Measurements from ENCODE around the gene ARHGAP27.

Gene ARHGAP27

GRCh38 chr17:45430738-45431530, 1.7 kb downstream of the ARHGAP27 start:
- DNase-seq (ENCODE audit: low read depth in 2 of 2) = no peak

- DNase-seq (ENCODE audit: low read depth in 2 of 2) = no peak
Measured at GRCh38 chr17:45430006-45430737, 2.5 kb downstream of the ARHGAP27 start.

- DNase-seq (ENCODE audit: low read depth in 2 of 2) = no peak
Measured at GRCh38 chr17:45429339-45430005, 3.2 kb downstream of the ARHGAP27 start.

- no peak for DNase-seq (ENCODE audit: low read depth in 2 of 2)
Measured at GRCh38 chr17:45428931-45429338, 3.7 kb downstream of the ARHGAP27 start.

- peak; percentile 57 to 68 for DNase-seq (ENCODE audit: low read depth in 2 of 2)
Measured at GRCh38 chr17:45428050-45428617, 4.5 kb downstream of the ARHGAP27 start.

- DNase-seq (ENCODE audit: low read depth in 2 of 2) = no peak
Measured at GRCh38 chr17:45427181-45427835, 5.4 kb downstream of the ARHGAP27 start.

DNA sequence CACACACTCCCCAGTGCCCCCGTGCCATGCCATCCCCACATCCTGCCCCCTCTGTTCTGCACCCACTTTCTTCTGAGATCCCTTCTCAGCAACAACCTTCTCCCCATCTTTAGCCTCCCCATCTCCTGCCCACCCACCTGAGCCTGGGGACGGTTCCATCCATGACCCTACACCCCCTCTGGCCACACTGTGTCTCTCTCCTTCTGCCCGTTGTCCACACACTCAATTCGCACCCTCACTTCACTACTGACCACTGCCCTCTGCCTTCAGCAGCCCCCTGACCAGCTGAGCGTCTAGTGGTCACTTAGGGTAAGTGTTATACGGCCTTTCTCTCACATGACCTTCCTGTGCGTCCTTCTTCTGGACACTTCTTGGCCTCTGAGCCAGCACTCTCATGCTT, 6.1 kb downstream of the ARHGAP27 start:
- DNase-seq (ENCODE audit: low read depth in 2 of 2) = no peak

DNA sequence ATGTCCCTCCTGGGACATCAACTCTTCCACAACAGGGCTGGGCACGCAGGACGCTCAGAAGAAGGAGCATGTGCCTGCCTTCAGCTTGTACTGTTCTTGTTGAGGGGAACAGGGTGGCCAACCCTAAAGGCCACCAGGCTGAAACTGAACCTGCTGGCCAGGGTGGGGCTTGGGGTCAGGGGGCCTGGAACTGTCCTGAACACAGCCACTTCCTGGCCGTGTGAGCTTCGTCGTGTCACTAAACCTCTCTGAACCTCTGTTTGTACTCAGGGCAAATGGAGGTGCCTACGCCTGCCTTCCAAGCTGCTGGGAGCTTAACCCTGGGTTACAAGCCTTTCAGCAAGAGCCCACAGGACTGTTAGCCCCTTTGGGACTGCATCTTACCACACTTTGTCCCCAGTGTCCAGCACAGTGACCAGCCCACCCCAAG, 6.7 kb downstream of the ARHGAP27 start:
- no peak for DNase-seq (ENCODE audit: low read depth in 2 of 2)

DNA sequence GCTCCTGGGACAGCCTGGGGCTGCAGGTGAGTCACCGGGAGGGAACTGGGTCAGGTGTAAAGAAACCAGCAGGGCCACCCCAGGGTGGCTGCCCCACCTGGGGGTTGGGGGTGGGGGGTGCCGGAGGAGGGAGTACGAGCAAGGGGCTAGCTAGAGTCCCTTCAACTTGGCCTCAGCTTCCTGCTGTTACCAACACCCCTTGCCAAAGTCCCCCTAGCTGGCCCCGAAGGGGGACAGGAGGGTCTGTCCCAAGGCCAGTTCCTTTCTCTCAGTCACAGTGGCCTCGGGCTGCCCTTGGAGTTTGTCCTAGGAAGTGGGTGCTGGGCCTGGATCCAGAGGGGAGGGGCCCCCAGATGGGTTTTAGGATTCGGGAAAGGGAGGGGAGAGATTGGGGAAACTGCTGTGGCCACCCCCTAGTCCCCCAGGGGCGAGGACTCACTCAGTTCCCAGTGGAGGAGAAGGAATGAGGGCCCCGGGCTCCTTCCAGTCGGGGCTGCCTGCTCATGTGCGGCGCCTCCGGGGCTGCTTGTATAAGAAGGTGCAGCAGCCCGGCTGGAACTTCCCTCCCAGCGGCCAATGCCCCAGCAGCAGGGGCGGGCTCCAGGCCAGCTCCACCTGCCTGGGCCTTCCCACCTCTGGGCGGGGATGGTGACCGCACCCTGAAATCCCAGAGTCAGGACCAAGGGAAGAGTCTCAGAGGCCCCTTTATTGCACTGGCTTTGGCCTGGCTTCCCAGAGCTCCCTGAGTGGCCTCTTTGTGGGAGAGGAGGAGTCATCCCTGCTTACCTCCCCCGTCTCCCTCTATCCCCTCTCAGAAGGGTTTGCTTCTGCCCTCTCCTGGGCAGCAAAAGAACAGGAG, 7.3 kb downstream of the ARHGAP27 start:
- DNase-seq (ENCODE audit: low read depth in 2 of 2) = no peak

DNA sequence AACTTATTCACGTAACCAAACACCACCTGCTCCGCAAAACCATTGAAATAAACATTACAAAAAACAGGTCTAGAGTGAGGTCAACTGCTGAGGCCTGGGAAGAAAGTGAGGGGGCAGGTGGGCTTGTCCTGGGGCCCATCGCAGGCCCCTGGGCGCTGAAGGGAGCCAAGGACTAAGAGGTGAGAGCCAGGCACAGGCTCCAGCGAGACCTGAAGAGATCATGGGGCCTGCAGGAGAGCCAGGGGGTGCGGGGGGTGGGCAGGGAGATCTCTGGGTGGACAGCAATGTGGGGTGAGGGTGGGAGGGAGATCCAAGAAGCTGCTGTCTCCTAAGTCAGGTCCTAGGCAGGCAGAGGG, 7.9 kb downstream of the ARHGAP27 start:
- no peak for DNase-seq (ENCODE audit: low read depth in 2 of 2)

- no peak for DNase-seq (ENCODE audit: low read depth in 2 of 2)
Measured at GRCh38 chr17:45423975-45424335, 8.7 kb downstream of the ARHGAP27 start.

GRCh38 chr17:45423304-45423974, 9.2 kb downstream of the ARHGAP27 start:
- DNase-seq (ENCODE audit: low read depth in 2 of 2) = no peak

DNA sequence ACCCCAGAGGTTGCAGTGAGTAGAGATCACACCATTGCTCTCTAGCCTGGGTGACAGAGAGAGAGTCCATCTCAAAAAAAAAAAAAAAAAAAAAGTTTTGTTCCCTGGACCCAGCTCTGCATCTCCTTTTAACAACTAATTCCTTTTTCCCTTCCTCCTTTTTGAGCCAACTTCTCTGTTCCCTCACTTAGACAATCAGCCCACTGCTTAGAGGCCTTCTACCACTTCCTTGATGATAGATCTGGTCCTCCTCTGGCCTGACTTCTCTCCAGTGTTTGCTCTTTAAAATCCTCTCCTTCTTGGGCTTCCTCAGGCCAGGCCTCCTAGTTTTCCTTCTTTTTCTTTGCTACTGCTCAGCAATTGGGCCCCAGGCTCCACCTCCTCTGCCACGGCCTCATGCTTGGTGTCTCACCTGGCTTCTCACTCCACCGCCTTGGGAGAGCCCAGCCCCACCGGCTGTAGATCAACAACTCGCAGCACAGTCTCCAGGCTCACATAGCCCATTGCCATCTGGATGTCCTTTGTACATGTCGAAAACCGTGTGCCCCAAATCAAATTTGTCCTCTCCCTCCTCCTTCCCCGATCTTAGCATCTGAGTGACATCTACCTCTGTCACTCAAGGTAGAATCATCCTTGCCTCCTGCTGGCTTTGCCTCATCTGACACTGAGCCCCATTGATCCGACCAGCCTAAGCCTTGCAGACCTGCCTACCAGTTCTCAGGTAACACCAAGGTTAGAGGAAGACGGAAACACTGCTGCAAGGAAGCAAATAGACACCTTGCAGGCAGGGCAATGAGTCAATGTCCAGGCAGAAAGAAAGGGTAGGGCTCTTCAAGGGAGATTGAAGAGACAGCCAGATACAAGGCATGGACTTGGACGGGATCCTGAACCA, 17.4 kb downstream of the ARHGAP27 start:
- DNase-seq (ENCODE audit: low read depth in 2 of 2) = no peak

DNA sequence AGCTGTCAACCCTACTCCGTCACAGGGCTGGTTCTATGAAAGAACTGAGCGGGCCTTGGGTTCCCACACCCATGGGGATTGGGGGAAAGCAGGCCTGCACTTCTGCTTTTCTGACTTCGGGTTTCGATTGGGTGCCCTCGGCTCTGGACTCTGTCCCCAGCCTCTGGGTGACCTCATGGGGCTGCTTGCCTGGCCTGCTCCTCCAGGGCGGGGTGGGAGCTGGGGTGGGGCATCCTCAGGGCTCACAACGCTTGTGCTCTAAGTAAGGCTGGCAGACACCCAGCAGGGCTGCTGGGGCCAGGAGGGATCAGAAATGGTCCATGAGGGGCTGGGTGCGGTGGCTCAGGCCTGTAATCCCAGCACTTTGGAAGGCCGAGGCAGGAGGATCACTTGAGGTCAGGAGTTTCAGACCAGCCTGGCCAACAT, 19.2 kb downstream of the ARHGAP27 start:
- no peak for DNase-seq (ENCODE audit: low read depth in 2 of 2)

DNA sequence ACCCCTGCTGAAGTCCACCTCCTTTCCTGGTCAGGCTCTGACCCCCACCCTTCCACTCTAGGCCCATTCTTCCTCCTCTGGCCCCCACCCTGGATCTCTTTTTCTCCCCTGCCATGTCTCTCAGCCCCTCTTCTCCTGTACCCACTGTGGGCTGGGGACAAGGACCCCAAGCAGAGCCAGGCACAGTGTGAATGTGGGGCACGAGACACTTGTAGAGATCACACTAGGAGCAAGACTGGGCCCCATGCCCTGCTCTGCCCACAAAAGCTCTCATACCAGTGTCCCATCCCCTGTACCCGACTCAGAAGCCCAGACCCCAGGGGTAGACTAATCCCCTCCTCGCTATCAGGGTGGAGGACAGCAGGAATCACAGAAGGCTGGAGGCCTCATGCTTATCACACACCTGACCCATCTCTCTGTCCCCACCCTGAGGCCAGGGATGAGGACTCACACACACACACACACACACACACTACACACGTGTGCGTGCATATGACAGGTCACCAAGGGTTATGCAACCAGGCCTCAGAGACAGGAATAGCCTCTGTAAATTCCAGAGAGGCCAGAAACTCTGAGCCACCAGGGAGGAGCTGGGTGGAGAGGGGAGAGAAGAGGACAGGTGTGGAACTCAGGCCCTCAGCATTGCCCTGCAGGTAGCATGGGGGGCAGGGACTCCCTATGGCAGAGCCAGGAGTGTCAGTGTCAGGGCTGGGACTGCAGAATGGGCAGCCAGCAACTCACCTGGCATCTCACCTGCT, 21.1 kb downstream of the ARHGAP27 start:
- no peak for DNase-seq (ENCODE audit: low read depth in 2 of 2)

DNA sequence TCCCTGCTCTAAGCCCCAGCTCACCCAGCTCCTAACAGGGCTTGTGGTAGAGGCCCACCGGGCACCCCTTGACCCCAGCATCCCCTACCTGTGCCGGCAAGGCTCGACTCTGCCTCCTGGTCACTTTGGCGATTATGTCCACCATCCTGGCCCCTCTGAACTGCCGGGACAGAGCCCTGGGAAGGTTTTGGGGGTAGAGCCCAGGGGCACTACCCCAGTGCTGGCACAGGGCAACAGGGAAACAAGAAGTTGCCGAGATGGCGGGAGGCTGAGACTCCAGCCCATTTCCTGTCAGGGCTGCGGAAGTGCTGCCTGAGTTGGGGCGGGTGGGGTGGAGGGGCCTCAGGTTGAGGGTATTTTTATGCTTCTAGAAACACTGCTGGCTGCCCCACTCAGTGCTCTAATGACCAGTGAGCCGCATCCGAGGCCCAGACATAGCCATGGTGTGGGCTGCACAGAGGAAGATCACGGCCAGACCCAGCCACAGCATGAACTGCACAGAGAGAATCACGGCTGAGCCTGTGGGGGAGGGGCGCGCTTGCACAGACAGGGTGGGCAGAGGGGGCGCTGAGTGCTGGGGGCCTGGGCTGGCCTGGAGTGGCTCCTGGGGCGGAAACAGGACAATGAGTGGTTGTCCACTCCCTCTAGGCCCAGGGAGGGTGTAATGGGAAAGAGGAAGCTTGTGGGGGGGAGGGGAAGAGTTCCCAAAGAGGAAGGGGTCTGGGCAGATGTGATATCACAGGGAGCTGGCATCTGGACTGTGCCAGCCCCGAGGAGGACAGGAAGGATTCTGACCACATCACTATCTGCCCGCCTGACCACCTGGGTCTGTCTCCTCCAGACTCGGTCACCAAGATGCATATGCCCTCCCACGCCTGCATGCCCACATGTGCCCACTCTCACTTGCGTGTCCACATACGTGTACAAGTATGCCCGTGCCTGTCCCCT, 22.3 kb downstream of the ARHGAP27 start:
- DNase-seq (ENCODE audit: low read depth in 2 of 2) = peak; percentile 24 to 26

GRCh38 chr17:45409659-45410076, 23.0 kb downstream of the ARHGAP27 start:
- no peak for DNase-seq (ENCODE audit: low read depth in 2 of 2)

All from stimulated activated CD8-positive, alpha-beta memory T cell treated with anti-CD3 and anti-CD28 coated beads, Interleukin-7, amount 100 ng/mL, for 1 hour (primary cell).